ENCODE measurements around the gene CFAP61.
"Not testable (repeated sequence)": the region's sequence is repeated elsewhere in the genome, so short reads cannot be mapped to it uniquely, and the experiment has no call there.

Gene CFAP61

GRCh38 chr20:20204256-20204655, 151.9 kb downstream of the CFAP61 start:
- H3K27ac ChIP-seq: no peak overlapping the region

GRCh38 chr20:20205141-20205861, 153.0 kb downstream of the CFAP61 start:
- Histone ChIP-seq H3K27ac (no peak overlapping the region), H3K4me3 (no peak overlapping the region)

More at GRCh38 chr20:20204256-20204655, 151.9 kb downstream of the CFAP61 start:
- H3K4me3 ChIP-seq: no peak overlapping the region

GRCh38 chr20:20205862-20206236, 153.5 kb downstream of the CFAP61 start:
- H3K27ac ChIP-seq: no peak overlapping the region
- no peak overlapping the region for H3K4me3 ChIP-seq

GRCh38 chr20:20206788-20207187, 154.5 kb downstream of the CFAP61 start:
- no peak overlapping the region for H3K4me3 ChIP-seq
- no peak overlapping the region for H3K27ac ChIP-seq

GRCh38 chr20:20207291-20207690, 155.0 kb downstream of the CFAP61 start:
- no peak overlapping the region for H3K4me3 ChIP-seq
- H3K27ac ChIP-seq: no peak overlapping the region

- no peak overlapping the region for H3K27ac ChIP-seq
Measured at GRCh38 chr20:20207872-20208271, 155.5 kb downstream of the CFAP61 start.

GRCh38 chr20:20209684-20210083, 157.4 kb downstream of the CFAP61 start:
- H3K27ac ChIP-seq: peak overlapping the region in 2 of 21 experiments; percentile 14 to 64
- no peak overlapping the region for H3K4me3 ChIP-seq

More at GRCh38 chr20:20207872-20208271, 155.5 kb downstream of the CFAP61 start:
- no peak overlapping the region for H3K4me3 ChIP-seq

GRCh38 chr20:20210327-20210726, 158.0 kb downstream of the CFAP61 start:
- H3K27ac ChIP-seq: peak overlapping the region in 2 of 21 experiments; percentile 14 to 72
- H3K4me3 ChIP-seq: no peak overlapping the region

- Histone ChIP-seq H3K4me3 (no peak overlapping the region), H3K27ac (peak overlapping the region in 2 of 21 experiments; percentile 31 to 72)
Measured at GRCh38 chr20:20210943-20211273, 158.6 kb downstream of the CFAP61 start.

GRCh38 chr20:20211274-20211987, 159.1 kb downstream of the CFAP61 start:
- peak overlapping the region in 1 of 21 experiments; percentile 72 for H3K27ac ChIP-seq
- no peak overlapping the region for H3K4me3 ChIP-seq

GRCh38 chr20:20211988-20212518, 159.7 kb downstream of the CFAP61 start:
- Histone ChIP-seq H3K4me3 (no peak overlapping the region), H3K27ac (no peak overlapping the region)

- Histone ChIP-seq H3K27ac (no peak overlapping the region), H3K4me3 (no peak overlapping the region)
Measured at GRCh38 chr20:20212675-20213096, 160.4 kb downstream of the CFAP61 start.

- H3K27ac ChIP-seq: no peak overlapping the region
Measured at GRCh38 chr20:20213526-20214121, 161.3 kb downstream of the CFAP61 start.

GRCh38 chr20:20214757-20215275, 162.5 kb downstream of the CFAP61 start:
- H3K27ac ChIP-seq: peak overlapping the region in 1 of 21 experiments; percentile 28
- H3K4me3 ChIP-seq: no peak overlapping the region

More at GRCh38 chr20:20213526-20214121, 161.3 kb downstream of the CFAP61 start:
- H3K4me3 ChIP-seq: no peak overlapping the region

GRCh38 chr20:20215976-20216727, 163.8 kb downstream of the CFAP61 start:
- no peak overlapping the region for H3K27ac ChIP-seq
- no peak overlapping the region for H3K4me3 ChIP-seq

- Histone ChIP-seq H3K4me3 (no peak overlapping the region), H3K27ac (no peak overlapping the region)
Measured at GRCh38 chr20:20216941-20217340, 164.6 kb downstream of the CFAP61 start.

GRCh38 chr20:20217621-20218020, 165.3 kb downstream of the CFAP61 start:
- no peak overlapping the region for H3K4me3 ChIP-seq
- H3K27ac ChIP-seq: no peak overlapping the region

GRCh38 chr20:20218106-20218505, 165.8 kb downstream of the CFAP61 start:
- H3K4me3 ChIP-seq, H3K27ac ChIP-seq: not testable (repeated sequence)

GRCh38 chr20:20219016-20219415, 166.7 kb downstream of the CFAP61 start:
- no peak overlapping the region for H3K4me3 ChIP-seq
- H3K27ac ChIP-seq: no peak overlapping the region

GRCh38 chr20:20220134-20220533, 167.8 kb downstream of the CFAP61 start:
- Histone ChIP-seq H3K27ac (no peak overlapping the region), H3K4me3 (no peak overlapping the region)

Data from skin epidermis (tissue), 12 donors.